IMR-90 (cell line): Measurements from ENCODE around the gene FAM229A. TPM values are rescaled to one million over a fixed set of nuclear protein-coding genes. Genes with fewer than 3 reads are reported as not detected.

Experiments
- ATAC-seq: fragments of 200-7000 bp; cut with Tn5 transposase; 2 replicates; pipeline ENCODE4 v1.9.1; 2020; ENCODE audit warnings: low read depth, mild to moderate bottlenecking, moderate library complexity
- BruUV-seq: library from RNA; stranded (reverse); fragments of 400-500 nt; replicated peaks from 2 replicates; lab custom pipeline; 2021; lab: Mats Ljungman, UMichigan
- CTCF ChIA-PET: fragments of 300-600 bp; formaldehyde crosslinking; extraction: SDS; loops from one replicate; lab custom pipeline; 2021; ENCODE audit warnings: antibody characterized with exemption; lab: Yijun Ruan, JAX
- POLR2A ChIA-PET: fragments of 300-600 bp; sonication (Branson Sonifier 250); formaldehyde crosslinking; loops from one replicate; lab custom pipeline; 2022; ENCODE audit warnings: antibody characterized with exemption; ENCODE audit not compliant: unreplicated experiment; lab: Charles Lee
- DNase-seq: peaks from one replicate; pipeline ENCODE4 v3.0.0; 2013
- H2AFZ ChIP-seq: replicated peaks from 2 replicates; pipeline ENCODE3; 2013; ENCODE audit warnings: low read length, mild to moderate bottlenecking; ENCODE audit not compliant: poor library complexity
- H2AK5ac ChIP-seq: 2 replicates; pipeline ENCODE4 v1.6.1; 2013; ENCODE audit warnings: low read depth, low read length, inconsistent platforms
- H2AK9ac ChIP-seq: replicated peaks from 2 replicates; pipeline ENCODE3; 2013; ENCODE audit warnings: mild to moderate bottlenecking, low read depth, low read length, moderate library complexity; ENCODE audit not compliant: poor library complexity
- H2BK120ac ChIP-seq: 2 replicates; pipeline ENCODE4 v1.6.1; 2013; ENCODE audit warnings: low read depth, low read length, inconsistent platforms
- H2BK15ac ChIP-seq: 3 replicates; pipeline ENCODE4 v1.6.1; 2013; ENCODE audit warnings: low read depth, low read length, inconsistent platforms
- H2BK20ac ChIP-seq: 2 replicates; pipeline ENCODE4 v1.6.1; 2013; ENCODE audit warnings: low read depth, mild to moderate bottlenecking, inconsistent platforms, low read length, moderate library complexity
- H2BK5ac ChIP-seq: 2 replicates; pipeline ENCODE4 v1.6.1; 2013; ENCODE audit warnings: mild to moderate bottlenecking, low read depth, low read length, inconsistent platforms; ENCODE audit not compliant: poor library complexity, severe bottlenecking
- H3K14ac ChIP-seq: replicated peaks from 2 replicates; pipeline ENCODE4 v1.6.1; 2013; ENCODE audit warnings: low read depth, low read length, inconsistent platforms
- H3K18ac ChIP-seq: 2 replicates; pipeline ENCODE4 v1.6.1; 2013; ENCODE audit warnings: low read depth, low read length, control low read depth
- H3K23ac ChIP-seq: 2 replicates; pipeline ENCODE4 v1.6.1; 2013; ENCODE audit warnings: low read depth, low read length, inconsistent platforms
- H3K27ac ChIP-seq: 2 replicates; pipeline ENCODE4 v1.5.1; 2013; ENCODE audit warnings: mild to moderate bottlenecking, control low read depth, low read length; ENCODE audit not compliant: insufficient read depth
- H3K27me3 ChIP-seq: 2 replicates; pipeline ENCODE4 v1.6.1; 2013; ENCODE audit warnings: low read length; ENCODE audit not compliant: control insufficient read depth, insufficient read depth
- H3K36me3 ChIP-seq: 2 replicates; pipeline ENCODE4 v1.6.1; 2013; ENCODE audit warnings: low read length, mixed read lengths; ENCODE audit not compliant: control insufficient read depth, insufficient read depth
- H3K4ac ChIP-seq: 2 replicates; pipeline ENCODE4 v1.6.1; 2013; ENCODE audit warnings: low read depth, low read length, inconsistent platforms
- H3K4me1 ChIP-seq: 2 replicates; pipeline ENCODE4 v1.6.1; 2013; ENCODE audit warnings: low read length, mixed read lengths; ENCODE audit not compliant: control insufficient read depth, insufficient read depth
- H3K4me2 ChIP-seq: 2 replicates; pipeline ENCODE4 v1.6.1; 2013; ENCODE audit warnings: low read depth, mild to moderate bottlenecking, control low read depth, low read length, moderate library complexity
- H3K4me3 ChIP-seq: 2 replicates; pipeline ENCODE4 v1.5.1; 2013; ENCODE audit warnings: low read depth, mild to moderate bottlenecking, control low read depth, low read length, moderate library complexity; ENCODE audit not compliant: insufficient read depth
- H3K56ac ChIP-seq: 2 replicates; pipeline ENCODE4 v1.6.1; 2013; ENCODE audit warnings: low read length, inconsistent platforms; ENCODE audit not compliant: insufficient read depth; ENCODE audit errors: extremely low read depth
- H3K79me1 ChIP-seq, 2 experiments: 2 replicates each; pipeline ENCODE4 v1.6.1; 2013; ENCODE audit warnings: low read length in 2 of 2, inconsistent platforms in 1 of 2, low read depth in 1 of 2
- H3K9ac ChIP-seq: 2 replicates; pipeline ENCODE4 v1.6.1; 2013; ENCODE audit warnings: low read depth, low read length, control low read depth
- H3K9me1 ChIP-seq: 2 replicates; pipeline ENCODE4 v1.6.1; 2013; ENCODE audit warnings: low read length, inconsistent platforms; ENCODE audit not compliant: insufficient read depth
- H3K9me3 ChIP-seq: 2 replicates; pipeline ENCODE4 v1.6.1; 2013; ENCODE audit warnings: low read length; ENCODE audit not compliant: control insufficient read depth, insufficient read depth
- H4K20me1 ChIP-seq: 2 replicates; pipeline ENCODE4 v1.6.1; 2013; ENCODE audit warnings: low read length, inconsistent platforms; ENCODE audit not compliant: insufficient read depth
- H4K5ac ChIP-seq: 2 replicates; pipeline ENCODE4 v1.6.1; 2013; ENCODE audit warnings: mild to moderate bottlenecking, low read depth, low read length, control low read depth
- H4K8ac ChIP-seq, 2 experiments: 2 replicates each; pipeline ENCODE4 v1.6.1; 2013; ENCODE audit warnings: low read depth in 2 of 2, low read length in 2 of 2, control low read depth in 1 of 2, inconsistent platforms in 1 of 2
- H4K91ac ChIP-seq: 2 replicates; pipeline ENCODE4 v1.6.1; 2013; ENCODE audit warnings: low read depth, low read length, inconsistent platforms; ENCODE audit not compliant: insufficient read depth
- BHLHE40 ChIP-seq: fragments of 150-350 bp; IDR thresholded peaks from 2 replicates; pipeline ENCODE4 v1.6.1; 2016; ENCODE audit warnings: mild to moderate bottlenecking, low read depth, low read length
- CEBPB ChIP-seq: IDR thresholded peaks from 2 replicates; pipeline ENCODE4 v1.6.1; 2012; ENCODE audit warnings: low read depth, low read length, improper control_type of control experiment
- CHD1 ChIP-seq: IDR thresholded peaks from 2 replicates; pipeline ENCODE4 v1.6.1; 2012; ENCODE audit warnings: low read depth, low read length, improper control_type of control experiment
- FOS ChIP-seq: fragments of 150-350 bp; IDR thresholded peaks from 2 replicates; pipeline ENCODE4 v1.6.1; 2016; ENCODE audit warnings: low read depth, low read length
- MAFK ChIP-seq: IDR thresholded peaks from 2 replicates; pipeline ENCODE4 v1.6.1; 2012; ENCODE audit warnings: low read depth, low read length, improper control_type of control experiment
- MAZ ChIP-seq: IDR thresholded peaks from 2 replicates; pipeline ENCODE4 v1.6.1; 2012; ENCODE audit warnings: low read depth, mild to moderate bottlenecking, low read length, improper control_type of control experiment, moderate library complexity, borderline replicate concordance
- MXI1 ChIP-seq: IDR thresholded peaks from 2 replicates; pipeline ENCODE4 v1.6.1; 2012; ENCODE audit warnings: low read depth, mild to moderate bottlenecking, low read length, moderate library complexity, borderline replicate concordance
- NFE2L2 ChIP-seq: fragments of 150-350 bp; IDR thresholded peaks from 2 replicates; pipeline ENCODE4 v1.6.1; 2016; ENCODE audit warnings: low read depth, mild to moderate bottlenecking, low read length
- POLR2A ChIP-seq: IDR thresholded peaks from 2 replicates; pipeline ENCODE4 v1.6.1; 2012; ENCODE audit warnings: mild to moderate bottlenecking, low read depth, low read length
- RAD21 ChIP-seq: IDR thresholded peaks from 2 replicates; pipeline ENCODE4 v1.6.1; 2012; ENCODE audit warnings: low read length, improper control_type of control experiment
- RCOR1 ChIP-seq: IDR thresholded peaks from 2 replicates; pipeline ENCODE4 v1.6.1; 2012; ENCODE audit warnings: mild to moderate bottlenecking, low read length, improper control_type of control experiment; ENCODE audit not compliant: insufficient replicate concordance
- RFX5 ChIP-seq: IDR thresholded peaks from 2 replicates; pipeline ENCODE4 v1.8.0; 2012; ENCODE audit warnings: low read depth, mild to moderate bottlenecking, low read length, moderate library complexity
- SMC3 ChIP-seq: fragments of 150-350 bp; IDR thresholded peaks from 2 replicates; pipeline ENCODE4 v1.6.1; 2016; ENCODE audit warnings: low read depth, mild to moderate bottlenecking, antibody characterized with exemption, low read length, moderate library complexity
- WGBS, 2 experiments: methylation state at CpG; one replicate each; pipeline versions ENCODE4 v1.1.5 to v1.1.7; 2013; ENCODE audit warnings: missing lambda C conversion rate in 2 of 2; ENCODE audit not compliant: insufficient read length in 1 of 2; ENCODE audit errors: extremely low coverage in 2 of 2; 5-methylcytosine and 5-hydroxymethylcytosine counted together
- dilution Hi-C: fragments of 300-500 bp; cut with HindIII; formaldehyde crosslinking; loops from one replicate; pipeline ENCODE4 v1.14.3; 2018; ENCODE audit warnings: low sequenced_read_pairs; ENCODE audit not compliant: unreplicated experiment
- in situ Hi-C: fragments of 300-500 bp; cut with MboI; formaldehyde crosslinking; loops from 3 replicates; pipeline ENCODE4 v1.14.3; 2019; ENCODE audit warnings: low sequenced_read_pairs, inconsistent platforms, mixed read lengths
- intact Hi-C: fragments of 100-400 bp; cut with micrococcal nuclease; formaldehyde crosslinking; loops from 2 replicates; pipeline ENCODE4 v1.10.0; 2022
- polyA plus RNA-seq, 3 experiments: library from polyadenylated mRNA; depleted of rRNA; stranded (reverse); fragments of >200 nt; gene quantifications; 2 replicates each; pipeline ENCODE4 v1.2.3, GENCODE V29; 2012; ENCODE audit warnings: low replicate concordance in 1 of 3
- total RNA-seq: library from RNA; depleted of rRNA; stranded (reverse); fragments of >200 nt; gene quantifications from 2 replicates; pipeline ENCODE4 v1.2.3, GENCODE V29; 2012
- TF ChIP-seq, protein P1 (sequence below): fragments of 150-350 bp; IDR thresholded peaks from 2 replicates; pipeline ENCODE4 v1.6.1; 2017; ENCODE audit warnings: mild to moderate bottlenecking, antibody characterized with exemption, low read length, low read depth
- TF ChIP-seq, protein P2 (sequence below): fragments of 150-350 bp; IDR thresholded peaks from 2 replicates; pipeline ENCODE4 v1.6.1; 2016; ENCODE audit warnings: low read depth, mild to moderate bottlenecking, low read length, moderate library complexity, borderline replicate concordance

The FAM229A gene
- total and polyA plus RNA-seq, 2 of the 4 experiments (the other 2 are of a cell fraction), result 0.36 to 4.3 TPM

DNA sequence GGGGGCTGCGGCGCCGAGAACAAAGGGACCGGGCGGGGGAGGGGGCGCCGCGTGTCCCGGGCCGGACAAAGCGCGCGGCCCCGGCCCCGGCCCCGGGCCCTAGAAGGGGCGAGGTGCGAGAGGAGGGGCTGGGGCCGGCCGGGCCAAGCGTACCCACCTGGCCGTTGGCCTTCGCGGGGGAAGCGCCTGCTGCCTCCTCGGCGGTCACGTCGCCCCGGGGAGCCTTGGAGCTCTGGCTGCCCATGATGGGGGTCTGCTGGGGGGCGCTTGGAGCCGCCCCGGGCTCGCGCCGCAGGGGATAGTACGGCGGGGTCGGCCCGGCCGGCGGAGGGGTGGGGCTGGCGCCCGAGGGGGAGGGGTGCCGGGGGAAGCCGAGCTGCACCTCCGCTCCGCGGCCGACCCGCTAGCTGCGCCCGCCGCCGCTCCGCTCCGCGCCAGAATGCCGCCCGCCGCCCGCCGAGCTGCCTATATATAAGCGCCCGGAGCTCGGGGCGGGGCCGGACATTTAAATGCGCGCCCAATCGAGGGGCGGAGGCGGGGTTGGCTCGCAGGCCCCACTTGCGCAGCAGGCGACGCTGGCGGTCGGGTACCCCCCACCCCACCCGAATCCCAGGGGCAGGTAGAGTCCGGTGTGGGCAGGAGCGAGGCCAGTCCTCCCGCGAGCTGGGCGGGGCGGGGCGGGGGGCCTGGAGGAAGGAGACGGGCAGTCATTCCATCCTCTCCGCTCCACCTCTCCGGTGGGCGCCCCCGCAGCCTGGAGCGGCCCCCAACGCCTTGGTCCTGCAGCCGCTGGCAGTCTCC is 26.3 kb downstream of the FAM229A start, which contains the start of gene MARCKSL1:
Gene MARCKSL1, minus strand, starts transcription at position 444 of the 801 bp plus-strand sequence. Its CDS starts 200 bp downstream, at position 244.
- ChIA-PET POLR2A (interaction anchor here (0.5 to 1.0 kb wide), 4 partner anchors 9 to 447 kb away, joined by 3 to 5 read pairs (median 3); no protein-coding TSS in a partner anchor), CTCF (interaction anchor here (0.7 kb wide), 1 partner anchor 71 kb away, joined by 3 read pairs; no protein-coding TSS in a partner anchor)
- H2BK5ac ChIP-seq, result peak within 1 kb of the TSS; percentile 71
- H3K56ac ChIP-seq, result no peak within 1 kb of the TSS
- dilution Hi-C loops (no loop called here), intact Hi-C loops (loop anchor here (1.0 to 5.0 kb wide), 2 partner anchors 15 to 56 kb away; partner anchors contain the start of gene BSDC1), in situ Hi-C loops (no loop called here)
- ATAC-seq (peak; percentile 76), DNase-seq (peak; percentile 55)
- peak within 1 kb of the TSS; percentile 59 for H3K23ac ChIP-seq
- BruUV-seq, result no TSS peak
- no peak within 1 kb of the TSS for H3K18ac ChIP-seq
- peaks cover 33% of the 10 kb centered on the region for H3K36me3 ChIP-seq
- peak within 1 kb of the TSS; percentile 66; the same call in 1 of the 2 replicates for H2AK5ac ChIP-seq
- H3K4me1 ChIP-seq, result peaks cover 6% of the 10 kb centered on the region
- H2BK120ac ChIP-seq, result no peak within 1 kb of the TSS; the same call in 1 of the 2 replicates
- H3K27ac ChIP-seq, result peak within 1 kb of the TSS; percentile 85
- peak within 1 kb of the TSS; percentile 26; the same call in 1 of the 2 replicates for H4K91ac ChIP-seq
- H3K9ac ChIP-seq, result peak within 1 kb of the TSS; percentile 81
- H2BK20ac ChIP-seq, result no peak within 1 kb of the TSS
- peak within 1 kb of the TSS; percentile 77 for H3K4ac ChIP-seq
- peaks cover 19 to 39% of the 10 kb centered on the region in 2 experiments; a peak in 3 of 4 replicates for H3K79me1 ChIP-seq
- no peak within 1 kb of the TSS for H4K5ac ChIP-seq
- H3K14ac ChIP-seq, result peak within 1 kb of the TSS; percentile 85; the same call in 1 of the 2 replicates
- H3K27me3 ChIP-seq, result no peaks in the 10 kb centered on the region
- peak within 1 kb of the TSS in 1 of 2 experiments; percentile 58; a peak in 1 of 4 replicates for H4K8ac ChIP-seq
- H4K20me1 ChIP-seq, result peaks cover 34% of the 10 kb centered on the region
- H3K4me2 ChIP-seq, result peak within 1 kb of the TSS; percentile 95
- H3K9me1 ChIP-seq, result 0 out of 2 replicates have a peak, but pooled peaks cover 3% of the 10 kb centered on the region
- 2% methylated on average over 41 of the region's 95 CpGs; no CpG with 5 or more reads in 1 of the 2 experiments for WGBS, 2 experiments
- no peaks in the 10 kb centered on the region for H3K9me3 ChIP-seq
- H2AFZ ChIP-seq, result peak within 1 kb of the TSS; percentile 89
- peak within 1 kb of the TSS; percentile 97 for H2AK9ac ChIP-seq
- no peak within 1 kb of the TSS for H2BK15ac ChIP-seq
- peak within 1 kb of the TSS; percentile 85 for H3K4me3 ChIP-seq
- TF ChIP-seq BHLHE40 (no peak), RCOR1 (no peak), MAZ (peak; percentile 50; the same call in 1 of the 2 replicates), FOS (no peak), MXI1 (no peak), RFX5 (no peak), NFE2L2 (no peak), POLR2A (peak; percentile 99), SMC3 (no peak), MAFK (no peak), RAD21 (no peak; the same call in 1 of the 2 replicates), CEBPB (no peak), CHD1 (no peak)
- TF ChIP-seq, protein P1, sequence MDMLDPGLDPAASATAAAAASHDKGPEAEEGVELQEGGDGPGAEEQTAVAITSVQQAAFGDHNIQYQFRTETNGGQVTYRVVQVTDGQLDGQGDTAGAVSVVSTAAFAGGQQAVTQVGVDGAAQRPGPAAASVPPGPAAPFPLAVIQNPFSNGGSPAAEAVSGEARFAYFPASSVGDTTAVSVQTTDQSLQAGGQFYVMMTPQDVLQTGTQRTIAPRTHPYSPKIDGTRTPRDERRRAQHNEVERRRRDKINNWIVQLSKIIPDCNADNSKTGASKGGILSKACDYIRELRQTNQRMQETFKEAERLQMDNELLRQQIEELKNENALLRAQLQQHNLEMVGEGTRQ, result no peak
- TF ChIP-seq, protein P2, sequence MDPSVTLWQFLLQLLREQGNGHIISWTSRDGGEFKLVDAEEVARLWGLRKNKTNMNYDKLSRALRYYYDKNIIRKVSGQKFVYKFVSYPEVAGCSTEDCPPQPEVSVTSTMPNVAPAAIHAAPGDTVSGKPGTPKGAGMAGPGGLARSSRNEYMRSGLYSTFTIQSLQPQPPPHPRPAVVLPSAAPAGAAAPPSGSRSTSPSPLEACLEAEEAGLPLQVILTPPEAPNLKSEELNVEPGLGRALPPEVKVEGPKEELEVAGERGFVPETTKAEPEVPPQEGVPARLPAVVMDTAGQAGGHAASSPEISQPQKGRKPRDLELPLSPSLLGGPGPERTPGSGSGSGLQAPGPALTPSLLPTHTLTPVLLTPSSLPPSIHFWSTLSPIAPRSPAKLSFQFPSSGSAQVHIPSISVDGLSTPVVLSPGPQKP, result no peak
